A375 (cell line): ENCODE results near the gene DDAH2. TPM values are rescaled to one million over a fixed set of nuclear protein-coding genes. Genes with fewer than 3 reads are reported as not detected.

Source experiments
- total RNA-seq: library from RNA; depleted of rRNA; stranded (reverse); fragments of >200 nt; shearing (Covaris generic); gene quantifications from 2 replicates; pipeline ENCODE4 v1.2.3, GENCODE V29; 2014; rRNA removed

Gene DDAH2, protein sequence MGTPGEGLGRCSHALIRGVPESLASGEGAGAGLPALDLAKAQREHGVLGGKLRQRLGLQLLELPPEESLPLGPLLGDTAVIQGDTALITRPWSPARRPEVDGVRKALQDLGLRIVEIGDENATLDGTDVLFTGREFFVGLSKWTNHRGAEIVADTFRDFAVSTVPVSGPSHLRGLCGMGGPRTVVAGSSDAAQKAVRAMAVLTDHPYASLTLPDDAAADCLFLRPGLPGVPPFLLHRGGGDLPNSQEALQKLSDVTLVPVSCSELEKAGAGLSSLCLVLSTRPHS
- total RNA-seq, result 25.3 and 28.6 TPM in 2 replicates

DNA sequence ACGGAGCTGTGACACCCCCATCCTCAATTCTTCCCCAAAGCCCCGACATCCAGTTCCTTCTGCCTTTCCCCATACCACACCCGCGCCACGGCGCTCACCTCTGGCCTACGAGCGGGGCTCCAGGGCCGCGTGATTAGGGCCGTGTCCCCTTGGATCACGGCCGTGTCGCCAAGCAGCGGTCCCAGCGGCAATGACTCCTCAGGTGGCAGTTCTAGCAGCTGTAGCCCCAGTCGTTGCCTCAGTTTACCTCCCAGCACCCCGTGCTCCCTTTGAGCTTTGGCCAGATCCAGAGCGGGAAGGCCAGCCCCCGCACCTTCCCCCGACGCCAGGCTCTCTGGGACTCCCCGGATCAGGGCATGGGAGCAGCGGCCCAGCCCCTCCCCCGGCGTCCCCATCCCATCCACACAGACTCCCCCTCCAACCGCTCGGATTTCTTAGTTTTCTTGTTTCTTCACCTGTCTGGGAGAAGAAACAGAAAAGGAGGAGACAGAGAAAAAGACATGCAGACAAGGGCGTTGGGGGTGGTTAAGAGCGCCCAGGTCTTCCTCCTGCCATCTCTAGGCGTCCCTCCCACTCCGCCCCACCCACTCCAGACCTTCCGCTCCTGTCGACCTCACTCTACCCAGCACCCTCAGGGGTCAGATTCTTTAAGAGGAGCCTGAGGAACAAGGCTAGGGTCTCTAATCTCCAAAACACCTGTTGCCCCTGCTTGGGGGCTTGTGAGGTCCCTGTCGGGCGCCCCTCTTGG lies at the start of gene DDAH2:
Gene DDAH2 (minus strand): TSS at position 533 of the 748 bp plus-strand sequence. CDS start 138 bp downstream, at position 395.

DNA sequence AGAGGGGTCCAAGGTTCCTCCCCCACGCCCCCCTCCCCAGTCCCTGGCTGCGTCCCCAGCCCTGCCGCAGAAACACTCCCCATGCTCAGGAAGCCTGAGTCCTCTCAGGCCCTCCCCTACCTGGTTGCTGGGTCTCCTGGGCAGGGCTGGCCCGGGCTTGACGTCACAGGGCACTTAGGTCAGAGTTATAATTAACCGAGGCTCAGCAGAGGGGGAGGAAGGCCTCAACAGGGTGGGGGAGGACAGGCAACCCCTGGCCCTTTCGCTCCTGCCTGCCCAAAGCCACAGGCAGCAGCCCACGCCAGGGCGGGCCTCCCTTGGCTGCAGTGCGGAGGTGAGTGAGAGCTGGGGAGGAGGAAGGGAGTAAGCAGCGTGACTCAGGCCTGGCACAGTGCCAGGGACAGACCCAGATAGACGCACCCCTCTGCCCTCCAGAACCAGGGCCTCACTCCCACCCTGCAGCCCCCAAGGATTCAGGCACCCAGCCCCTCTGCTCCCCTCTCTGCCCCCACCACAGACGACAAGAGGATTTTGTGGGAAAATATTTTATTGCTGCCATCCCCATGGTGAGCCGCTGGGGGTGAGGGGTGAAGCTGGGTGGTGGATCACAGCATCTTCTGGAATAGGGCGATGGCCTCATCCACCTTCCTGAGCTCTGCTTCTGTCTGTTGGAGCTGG lies 48.0 kb upstream of the DDAH2 start, which contains the start of gene VWA7:
Gene VWA7 (minus strand): TSS at position 340 of the 678 bp plus-strand sequence. CDS start 549 bp downstream, outside the sequence.

DNA sequence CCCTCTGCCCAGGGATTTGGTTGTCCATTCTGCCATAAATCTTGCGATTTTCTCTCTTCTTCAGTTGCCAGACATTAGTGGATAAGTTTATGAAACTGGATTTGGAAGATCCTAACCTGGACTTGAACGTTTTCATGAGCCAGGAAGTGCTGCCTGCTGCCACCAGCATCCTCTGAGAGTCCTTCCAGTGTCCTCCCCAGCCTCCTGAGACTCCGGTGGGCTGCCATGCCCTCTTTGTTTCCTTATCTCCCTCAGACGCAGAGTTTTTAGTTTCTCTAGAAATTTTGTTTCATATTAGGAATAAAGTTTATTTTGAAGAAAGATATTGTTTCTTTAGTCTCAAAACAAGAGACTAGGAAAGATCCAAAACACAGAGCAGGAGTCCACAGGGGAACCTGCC lies 33.3 kb upstream of the DDAH2 start, which contains the start of gene SAPCD1:
Gene SAPCD1 (plus strand): TSS at position 301 of the 400 bp plus-strand sequence. CDS start 399 bp downstream, outside the sequence.

DNA sequence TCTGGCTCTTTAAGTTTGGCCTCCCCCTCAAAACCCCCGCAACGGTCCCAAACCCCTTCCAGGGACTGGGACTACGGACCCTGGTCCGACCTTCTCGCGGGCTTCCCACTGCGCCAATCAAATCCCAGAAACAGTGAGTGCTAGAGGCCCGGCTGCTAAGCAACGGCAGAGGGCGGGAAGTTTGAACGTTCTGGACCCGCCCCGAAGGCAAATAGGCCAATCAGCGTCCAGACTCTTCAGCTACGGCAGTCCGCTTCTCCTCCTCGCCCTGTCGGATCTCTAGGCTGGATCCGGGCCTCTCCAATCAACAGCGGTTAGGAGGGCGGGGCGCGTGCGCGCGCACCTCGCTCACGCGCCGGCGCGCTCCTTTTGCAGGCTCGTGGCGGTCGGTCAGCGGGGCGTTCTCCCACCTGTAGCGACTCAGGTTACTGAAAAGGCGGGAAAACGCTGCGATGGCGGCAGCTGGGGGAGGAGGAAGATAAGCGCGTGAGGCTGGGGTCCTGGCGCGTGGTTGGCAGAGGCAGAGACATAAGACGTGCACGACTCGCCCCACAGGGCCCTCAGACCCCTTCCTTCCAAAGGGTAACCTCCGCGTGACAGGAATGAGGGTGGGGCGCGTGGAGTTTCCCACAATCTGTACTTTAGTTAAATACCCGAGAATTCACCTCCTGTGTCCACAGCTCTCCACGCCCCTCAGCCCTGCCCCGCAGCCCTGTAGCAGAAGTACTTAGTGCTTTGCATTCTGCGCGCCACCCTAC lies 10.7 kb upstream of the DDAH2 start, which contains the start of gene MSH5:
Gene MSH5 (plus strand): TSS at position 367 of the 758 bp plus-strand sequence. CDS start 462 bp downstream, outside the sequence.

DNA sequence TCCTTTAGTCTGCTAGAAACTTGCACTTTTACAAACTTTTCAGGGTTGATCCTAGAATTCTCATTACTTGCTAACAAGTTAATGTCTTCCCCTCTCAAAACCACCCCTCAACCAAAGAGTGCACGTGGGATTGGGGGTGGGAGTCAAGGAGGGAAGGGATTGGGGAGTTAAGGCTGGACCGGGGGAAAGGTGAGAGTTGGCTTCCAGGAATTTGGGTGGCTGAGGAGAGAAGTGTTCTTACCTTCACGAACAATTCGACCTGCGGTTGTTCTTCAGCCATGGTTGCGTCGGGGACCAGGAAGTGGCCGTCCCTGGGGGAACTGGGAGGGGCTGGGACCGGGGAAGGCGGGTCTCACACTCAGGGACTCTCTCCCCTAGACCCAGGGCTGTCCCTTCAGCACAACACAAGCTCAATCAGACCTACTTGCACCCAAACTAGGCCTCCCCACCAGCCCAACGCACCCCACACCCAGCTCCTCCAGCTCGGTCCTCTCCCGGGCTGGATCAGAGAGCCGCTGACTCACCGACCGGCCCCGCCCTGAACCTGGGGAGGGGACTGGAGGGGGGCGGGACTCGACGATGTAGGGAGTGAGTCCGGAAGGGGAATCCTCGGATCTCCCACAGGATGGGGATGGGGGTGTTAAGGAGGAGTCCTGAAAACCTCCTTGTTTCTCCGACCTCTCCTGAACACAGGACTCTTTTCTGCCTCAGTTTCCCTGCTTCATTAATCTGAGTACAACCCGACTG lies 7.1 kb upstream of the DDAH2 start, which contains the start of gene CLIC1:
Gene CLIC1 (minus strand): TSS at position 510 of the 747 bp plus-strand sequence. CDS start 230 bp downstream, at position 280.

DNA sequence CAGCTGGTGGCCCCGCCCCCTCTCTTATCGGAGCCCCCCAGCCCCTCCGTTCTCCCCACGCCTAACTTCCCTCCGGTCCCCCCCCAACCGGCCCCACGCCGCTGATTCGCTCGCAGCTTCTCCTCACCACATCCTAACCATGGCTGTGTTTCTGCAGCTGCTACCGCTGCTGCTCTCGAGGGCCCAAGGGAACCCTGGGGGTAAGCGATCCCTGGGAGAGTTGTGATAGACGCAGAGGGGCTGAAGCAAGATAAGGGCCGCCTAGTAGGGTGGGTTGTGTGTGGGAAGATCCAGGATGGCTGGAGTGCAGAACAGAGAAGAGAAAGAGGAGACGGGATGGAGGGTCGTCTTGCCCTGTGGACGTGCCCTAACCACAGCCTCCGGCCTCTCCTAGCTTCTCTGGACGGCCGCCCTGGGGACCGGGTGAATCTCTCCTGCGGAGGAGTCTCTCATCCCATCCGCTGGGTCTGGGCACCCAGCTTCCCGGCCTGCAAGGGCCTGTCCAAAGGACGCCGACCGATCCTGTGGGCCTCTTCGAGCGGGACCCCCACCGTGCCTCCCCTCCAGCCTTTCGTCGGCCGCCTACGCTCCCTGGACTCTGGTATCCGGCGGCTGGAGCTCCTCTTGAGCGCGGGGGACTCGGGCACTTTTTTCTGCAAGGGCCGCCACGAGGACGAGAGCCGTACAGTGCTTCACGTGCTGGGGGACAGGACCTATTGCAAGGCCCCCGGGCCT lies 5.7 kb downstream of the DDAH2 start, which contains the start of gene MPIG6B:
Gene MPIG6B (plus strand): TSS at position 129 of the 735 bp plus-strand sequence. CDS start 11 bp downstream, at position 140.

DNA sequence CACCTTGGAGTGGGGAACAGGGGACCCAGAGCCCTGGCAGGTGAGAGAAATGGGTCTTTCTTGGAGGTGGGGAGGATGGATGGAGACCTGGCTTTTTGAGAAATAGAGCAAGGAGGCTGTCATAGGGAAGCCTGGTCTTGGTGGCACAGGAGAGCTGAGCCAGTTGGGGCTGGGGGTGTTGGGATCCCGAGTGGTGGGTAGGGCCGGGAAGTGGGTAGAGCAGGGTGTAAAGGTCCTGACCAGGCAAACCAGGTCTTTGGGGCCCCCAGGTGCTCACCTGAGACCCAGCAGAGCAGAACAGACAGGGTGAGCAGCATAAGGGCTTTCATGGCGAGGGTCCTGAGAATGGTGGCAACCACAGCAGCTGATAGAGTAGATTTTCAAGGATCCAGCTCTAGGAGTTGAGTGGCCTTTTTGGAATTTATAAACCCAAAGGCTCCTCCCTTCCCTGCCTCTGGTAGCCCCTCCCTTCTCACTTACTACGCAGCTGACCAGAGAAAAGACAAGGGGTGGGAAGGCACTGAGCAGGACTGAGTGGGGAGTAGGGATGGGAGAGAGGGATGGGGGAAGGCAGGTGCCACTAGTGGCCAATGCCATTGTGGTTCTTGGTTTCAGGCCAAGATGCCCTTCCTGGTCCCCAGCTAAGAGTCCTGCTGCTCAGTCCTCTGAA lies 7.6 kb downstream of the DDAH2 start, which contains the start of gene LY6G6C:
Gene LY6G6C (minus strand): TSS at position 396 of the 670 bp plus-strand sequence. CDS start 67 bp downstream, at position 329.

DNA sequence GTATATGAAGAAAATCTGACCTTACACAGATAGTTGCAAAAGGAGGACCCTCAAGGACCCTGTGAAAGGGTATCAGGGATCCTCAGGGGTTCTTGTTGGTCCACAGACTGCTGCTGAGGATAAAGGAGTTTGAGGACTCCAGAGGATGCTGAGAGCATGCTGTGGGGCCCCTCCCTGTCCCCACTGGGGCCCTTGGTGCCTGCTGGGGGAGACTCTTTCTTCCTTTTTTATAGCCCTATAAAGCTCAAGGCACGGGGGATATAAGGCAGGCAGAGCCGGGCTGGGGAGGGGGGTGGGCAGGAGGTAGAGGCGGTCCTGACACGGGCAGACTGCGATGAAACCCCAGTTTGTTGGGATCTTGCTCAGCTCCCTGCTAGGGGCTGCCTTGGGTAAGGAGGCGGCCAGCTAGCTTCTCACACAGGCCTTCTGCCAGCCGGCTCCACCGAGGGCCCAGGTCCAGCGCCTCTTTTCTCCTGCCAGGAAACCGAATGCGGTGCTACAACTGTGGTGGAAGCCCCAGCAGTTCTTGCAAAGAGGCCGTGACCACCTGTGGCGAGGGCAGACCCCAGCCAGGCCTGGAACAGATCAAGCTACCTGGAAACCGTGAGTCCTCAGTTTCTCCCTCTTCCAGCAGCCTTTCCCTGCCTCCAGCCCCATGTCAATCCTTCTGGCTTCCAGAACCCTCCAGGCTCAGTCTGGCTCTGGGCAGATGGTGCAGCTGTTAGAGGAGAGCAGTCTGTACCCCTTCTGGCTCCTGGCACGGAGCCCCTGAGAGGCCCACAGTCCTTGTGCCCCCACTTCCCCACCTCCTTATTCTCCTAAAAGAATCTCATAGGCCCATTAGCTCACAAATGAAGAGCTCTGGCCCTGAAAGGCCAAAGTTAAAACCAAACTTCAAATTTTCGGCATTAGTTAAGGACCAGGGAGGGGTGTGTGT lies 13.8 kb downstream of the DDAH2 start, which contains the start of gene LY6G6D:
Gene LY6G6D (plus strand): TSS at position 327 of the 937 bp plus-strand sequence. CDS start 8 bp downstream, at position 335.

DNA sequence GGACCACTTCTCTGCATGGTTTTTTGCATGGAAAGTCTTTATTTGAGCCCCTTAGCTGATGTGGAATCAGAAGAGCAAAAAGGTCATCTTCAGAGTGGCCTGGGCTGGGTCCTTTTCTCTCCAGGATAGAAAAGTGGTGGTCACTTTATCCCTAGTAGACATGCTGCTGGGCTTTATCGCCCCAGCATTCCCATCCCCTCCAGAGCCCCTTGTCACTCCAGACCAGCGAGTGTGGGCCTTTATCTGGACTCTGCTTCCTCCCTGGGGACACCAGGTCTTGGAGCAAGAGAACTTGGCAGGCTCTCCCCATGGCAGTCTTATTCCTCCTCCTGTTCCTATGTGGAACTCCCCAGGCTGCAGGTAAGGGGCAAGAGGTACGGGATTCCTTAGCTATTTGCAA lies 22.5 kb downstream of the DDAH2 start, which contains the start of gene LY6G6F:
Gene LY6G6F (plus strand): TSS at position 268 of the 400 bp plus-strand sequence. CDS start 41 bp downstream, at position 309.

DNA sequence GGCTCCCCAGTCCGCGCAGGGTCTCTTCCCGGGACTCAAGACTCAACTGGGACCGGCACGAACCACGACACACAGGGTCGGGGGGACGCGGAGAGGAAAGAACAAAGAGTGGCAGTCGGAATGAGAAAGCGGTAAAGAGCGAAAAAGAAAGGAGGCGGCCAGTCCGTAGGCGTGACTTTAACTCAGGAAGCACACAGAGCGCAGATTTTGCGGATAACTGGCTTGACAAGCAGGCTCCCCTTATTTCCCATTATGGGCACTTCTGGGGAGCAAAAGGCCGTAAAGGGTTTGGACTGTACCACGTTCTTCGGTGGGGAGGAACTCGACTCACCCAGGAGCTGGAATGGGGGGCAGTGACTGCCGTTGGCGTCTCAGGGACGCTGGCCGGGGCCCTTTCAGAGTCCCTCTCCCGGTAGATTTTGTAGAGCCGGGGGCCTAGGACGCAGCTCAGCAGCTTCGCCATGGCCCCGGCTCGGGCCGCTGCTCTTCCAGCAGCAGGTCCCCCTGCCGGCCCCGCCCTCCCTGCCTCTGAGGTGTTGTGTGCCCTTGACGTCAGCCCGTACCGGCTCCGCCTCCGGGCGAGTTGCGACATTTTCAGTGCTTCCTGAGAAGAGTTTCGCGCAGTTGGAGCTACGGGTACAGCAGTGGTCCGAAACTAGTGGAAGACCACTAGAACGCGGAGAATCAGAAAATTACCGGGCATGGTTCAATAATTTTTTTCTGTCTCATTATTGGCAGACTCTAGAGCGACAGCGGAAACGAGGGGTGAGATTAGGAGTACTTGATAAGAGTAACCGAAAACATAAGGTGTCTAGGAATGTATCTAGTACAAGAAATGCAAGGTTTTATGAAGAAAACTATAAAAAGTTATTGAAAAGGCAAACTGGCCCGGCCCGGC lies 26.0 kb downstream of the DDAH2 start, which contains the start of gene ABHD16A:
Gene ABHD16A (minus strand): TSS at position 506 of the 898 bp plus-strand sequence. CDS start 43 bp downstream, at position 463.

DNA sequence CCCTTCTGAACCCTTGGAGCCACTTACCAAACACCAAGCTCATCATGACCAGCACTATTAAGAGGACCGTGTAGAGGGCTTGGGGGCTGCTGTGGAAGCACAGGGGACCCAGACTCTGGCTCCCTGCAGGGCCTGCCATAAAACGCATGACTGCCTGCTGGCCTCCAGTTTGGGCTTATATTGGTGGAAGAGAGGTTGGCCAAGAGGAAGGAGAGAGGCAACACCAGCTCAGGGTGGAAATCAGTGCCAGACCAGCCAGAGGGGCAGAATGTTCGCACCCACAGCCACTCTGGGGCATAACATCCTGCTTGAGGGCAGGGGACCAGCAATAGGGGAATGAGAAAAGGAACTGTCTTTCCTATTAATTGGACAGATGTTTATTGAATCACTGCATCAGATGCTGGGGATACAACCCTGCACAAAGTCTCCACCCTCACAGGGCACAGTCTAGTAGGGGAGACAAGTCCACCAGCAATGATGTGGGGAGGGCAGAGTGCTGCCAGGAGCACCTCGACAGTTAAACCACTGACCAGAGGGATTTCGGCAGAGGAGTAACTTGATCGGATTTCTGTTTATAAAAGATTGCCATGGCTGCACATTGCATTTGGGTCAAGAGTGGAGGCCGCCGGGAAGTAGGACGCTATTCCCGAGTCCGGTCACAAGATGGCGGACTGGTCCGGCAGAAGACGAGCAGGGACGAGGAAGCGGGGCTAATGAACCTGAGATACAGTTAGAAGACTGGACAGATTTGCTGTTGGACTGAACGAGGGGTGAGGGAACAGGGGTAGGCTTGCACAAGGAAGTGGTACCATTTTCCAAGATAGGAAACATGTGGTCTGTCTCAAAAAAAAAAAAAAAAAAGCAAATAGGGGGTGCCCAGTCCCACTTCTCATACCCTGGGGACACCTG lies 48.6 kb downstream of the DDAH2 start, which contains the start of gene LY6G5C:
Gene LY6G5C (minus strand): TSS at position 842 of the 909 bp plus-strand sequence. CDS start 694 bp downstream, at position 148.

